CD4-positive, alpha-beta T cell (primary cell): Measurements from ENCODE around the gene CMIP. TPM values are rescaled to one million over a fixed set of nuclear protein-coding genes. Genes with fewer than 3 reads are reported as not detected.

Experiments used
- ATAC-seq: fragments of 200-7000 bp; cut with Tn5 transposase; one replicate; pipeline ENCODE4 v1.10.0; 2022; ENCODE audit warnings: mild to moderate bottlenecking; ENCODE audit not compliant: poor library complexity
- CTCF ChIA-PET: fragments of 350-600 bp; sonication (Branson Sonifier 250); formaldehyde crosslinking; loops from one replicate; lab custom pipeline; 2021; ENCODE audit warnings: antibody characterized with exemption, inconsistent platforms; lab: Charles Lee
- POLR2A ChIA-PET: fragments of 350-600 bp; sonication (Branson Sonifier 250); formaldehyde crosslinking; loops from one replicate; lab custom pipeline; 2021; ENCODE audit warnings: antibody characterized with exemption, inconsistent platforms; lab: Charles Lee
- DNase-seq, 14 experiments: peaks; one replicate each; pipeline ENCODE4 v3.0.0-alpha.2; 2013 to 2020; ENCODE audit warnings: mixed read lengths in 2 of 14
- H3K27ac ChIP-seq, 2 donors: one replicate each; pipeline versions ENCODE4 v1.5.1 to v1.7.0; 2013; ENCODE audit warnings: low read length in 2 of 2, low read depth in 1 of 2, mild to moderate bottlenecking in 1 of 2
- H3K27me3 ChIP-seq, 2 experiments: 1 replicate in 1 of 2; 2 replicates in 1 of 2; pipeline versions ENCODE4 v1.6.1 to v1.7.0; 2013; ENCODE audit warnings: low read length in 2 of 2, control low read depth in 1 of 2, mild to moderate bottlenecking in 1 of 2, moderate library complexity in 1 of 2; ENCODE audit not compliant: insufficient read depth in 2 of 2, control insufficient read depth in 1 of 2
- H3K36me3 ChIP-seq: one replicate; pipeline ENCODE4 v1.6.1; 2013; ENCODE audit warnings: low read length, control low read depth; ENCODE audit not compliant: insufficient read depth
- H3K4me1 ChIP-seq: one replicate; pipeline ENCODE4 v1.6.1; 2013; ENCODE audit warnings: low read length, control low read depth; ENCODE audit not compliant: insufficient read depth
- H3K4me3 ChIP-seq: one replicate; pipeline ENCODE4 v1.5.1; 2013; ENCODE audit warnings: mild to moderate bottlenecking, low read length, moderate library complexity
- H3K9me3 ChIP-seq, 2 experiments: 1 replicate in 1 of 2; 2 replicates in 1 of 2; pipeline versions ENCODE4 v1.6.1 to v1.7.0; 2013; ENCODE audit warnings: low read length in 2 of 2, mild to moderate bottlenecking in 2 of 2, control low read depth in 1 of 2, moderate library complexity in 1 of 2; ENCODE audit not compliant: control insufficient read depth in 1 of 2, insufficient read depth in 1 of 2
- H3K27ac Mint-ChIP-seq: one replicate; pipeline ENCODE4 v1.8.0; 2020; ENCODE audit warnings: mixed read lengths
- H3K27me3 Mint-ChIP-seq: one replicate; pipeline ENCODE4 v1.8.0; 2021; ENCODE audit warnings: mixed read lengths
- H3K36me3 Mint-ChIP-seq: one replicate; pipeline ENCODE4 v1.8.0; 2021; ENCODE audit warnings: low read depth, mixed read lengths
- H3K4me1 Mint-ChIP-seq: one replicate; pipeline ENCODE4 v1.8.0; 2021; ENCODE audit warnings: low read depth, mixed read lengths
- H3K4me3 Mint-ChIP-seq: one replicate; pipeline ENCODE4 v1.8.0; 2020; ENCODE audit warnings: mild to moderate bottlenecking, mixed read lengths
- H3K9me3 Mint-ChIP-seq: one replicate; pipeline ENCODE4 v1.8.0; 2020; ENCODE audit warnings: mixed read lengths
- intact Hi-C, 2 experiments: fragments of 100-400 bp; cut with DNase I in 1 of 2; cut with micrococcal nuclease in 1 of 2; formaldehyde crosslinking; loops; one replicate each; pipeline versions ENCODE4 v1.15.1 to v1.9.0; 2023 to 2025; cut with DNase I, micrococcal nuclease
- total RNA-seq, 174 experiments: library from RNA in 2 of 174; stranded (reverse) in 2 of 174; gene quantifications; one replicate each; pipeline ENCODE4 v1.2.3 and lab custom pipeline; 2021 to 2026
- TF ChIP-seq, protein P1 (sequence below): fragments of 200-600 bp; IDR thresholded peaks from one replicate; pipeline ENCODE4 v1.8.0; 2022; ENCODE audit warnings: antibody characterized with exemption, mild to moderate bottlenecking

The CMIP gene
- total RNA-seq, 2 experiments from 2014 or later, result 33.5 to 35.3 TPM

DNA sequence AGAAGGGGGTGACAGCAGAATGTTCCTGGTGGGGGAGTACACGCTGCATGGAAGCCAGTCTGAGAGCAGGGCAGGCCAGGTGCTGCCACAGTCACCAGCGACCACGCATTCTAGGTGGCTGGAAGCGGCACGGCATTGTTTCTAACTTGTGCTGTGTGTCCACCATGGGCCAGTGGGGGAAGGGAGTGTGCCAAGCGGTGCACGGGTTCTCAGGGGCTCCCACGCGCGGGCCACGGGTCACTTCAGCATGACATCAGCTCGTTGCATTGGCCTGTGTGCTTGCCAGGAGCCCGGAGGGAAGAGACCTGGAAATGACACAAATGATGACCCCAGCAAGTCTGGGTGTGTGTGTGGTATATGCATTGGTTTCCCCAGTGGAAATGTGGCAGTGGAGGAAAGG, 169.6 kb downstream of the CMIP start:
- Histone ChIP-seq H3K36me3 (peaks cover 18% of the 10 kb centered on the region), H3K4me3 (no peak overlapping the region), H3K9me3 (no peaks in the 10 kb centered on the region), H3K4me1 (peaks cover 28% of the 10 kb centered on the region), H3K27ac (no peak overlapping the region), H3K27me3 (no peaks in the 10 kb centered on the region)
- Mint-ChIP-seq H3K4me3 (no peak overlapping the region), H3K36me3 (peaks cover 22% of the 10 kb centered on the region), H3K27me3 (no peaks in the 10 kb centered on the region), H3K9me3 (no peaks in the 10 kb centered on the region), H3K4me1 (no peaks in the 10 kb centered on the region), H3K27ac (no peak overlapping the region)
- DNase-seq (no peak), ATAC-seq (no peak)
- POLR2A ChIA-PET, result no interaction called here
- CTCF ChIA-PET, result no interaction called here
- TF ChIP-seq, protein P1, sequence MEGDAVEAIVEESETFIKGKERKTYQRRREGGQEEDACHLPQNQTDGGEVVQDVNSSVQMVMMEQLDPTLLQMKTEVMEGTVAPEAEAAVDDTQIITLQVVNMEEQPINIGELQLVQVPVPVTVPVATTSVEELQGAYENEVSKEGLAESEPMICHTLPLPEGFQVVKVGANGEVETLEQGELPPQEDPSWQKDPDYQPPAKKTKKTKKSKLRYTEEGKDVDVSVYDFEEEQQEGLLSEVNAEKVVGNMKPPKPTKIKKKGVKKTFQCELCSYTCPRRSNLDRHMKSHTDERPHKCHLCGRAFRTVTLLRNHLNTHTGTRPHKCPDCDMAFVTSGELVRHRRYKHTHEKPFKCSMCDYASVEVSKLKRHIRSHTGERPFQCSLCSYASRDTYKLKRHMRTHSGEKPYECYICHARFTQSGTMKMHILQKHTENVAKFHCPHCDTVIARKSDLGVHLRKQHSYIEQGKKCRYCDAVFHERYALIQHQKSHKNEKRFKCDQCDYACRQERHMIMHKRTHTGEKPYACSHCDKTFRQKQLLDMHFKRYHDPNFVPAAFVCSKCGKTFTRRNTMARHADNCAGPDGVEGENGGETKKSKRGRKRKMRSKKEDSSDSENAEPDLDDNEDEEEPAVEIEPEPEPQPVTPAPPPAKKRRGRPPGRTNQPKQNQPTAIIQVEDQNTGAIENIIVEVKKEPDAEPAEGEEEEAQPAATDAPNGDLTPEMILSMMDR, result no peak
- intact Hi-C loops, result loop anchor here in 1 of 2 experiments (10.0 kb wide), 1 partner anchor 209 kb away; no protein-coding TSS in a partner anchor

DNA sequence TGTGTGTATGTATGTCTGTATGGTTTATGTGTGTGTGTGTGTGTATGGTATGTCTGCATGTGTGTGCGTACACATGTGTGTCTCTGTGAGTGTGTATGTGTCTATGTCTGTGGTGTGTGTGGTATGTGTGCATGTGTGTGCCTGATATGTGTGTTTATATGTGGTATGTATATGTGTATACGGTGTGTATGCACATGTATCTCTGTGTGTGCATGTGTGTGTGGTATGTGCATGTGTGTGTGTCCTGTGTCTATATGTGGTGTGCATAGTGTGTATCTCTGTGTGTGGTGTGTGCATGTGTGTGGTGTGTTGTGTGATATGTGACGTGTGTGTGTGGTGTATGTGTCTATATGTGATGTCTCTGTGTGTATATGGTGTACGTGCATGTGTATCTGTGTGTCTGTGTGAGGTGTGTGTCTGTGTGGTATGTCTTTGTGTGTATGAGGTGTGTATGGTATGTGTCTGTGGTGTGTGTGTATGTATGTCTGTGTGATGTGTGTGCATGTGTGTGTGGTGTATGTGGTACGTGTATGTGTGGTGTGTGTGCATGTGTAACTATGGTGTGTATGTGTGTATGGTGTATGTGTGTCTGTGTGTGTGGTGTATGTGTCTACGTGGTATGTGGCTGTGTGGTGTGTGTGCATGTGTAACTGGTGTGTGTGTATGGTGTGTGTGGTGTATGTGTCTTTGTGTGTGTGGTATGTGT, 170.2 kb downstream of the CMIP start:
- intact Hi-C loops, result loop anchor here in 1 of 2 experiments (10.0 kb wide), 1 partner anchor 210 kb away; no protein-coding TSS in a partner anchor
- Mint-ChIP-seq H3K36me3 (peaks cover 16% of the 10 kb centered on the region), H3K9me3 (no peaks in the 10 kb centered on the region), H3K27me3 (no peaks in the 10 kb centered on the region), H3K27ac (no peak overlapping the region), H3K4me3 (no peak overlapping the region), H3K4me1 (no peaks in the 10 kb centered on the region)
- TF ChIP-seq, protein P1, result no peak
- Histone ChIP-seq H3K27ac (no peak overlapping the region), H3K9me3 (no peaks in the 10 kb centered on the region), H3K36me3 (peaks cover 13% of the 10 kb centered on the region), H3K27me3 (no peaks in the 10 kb centered on the region), H3K4me3 (no peak overlapping the region), H3K4me1 (peaks cover 28% of the 10 kb centered on the region)
- POLR2A ChIA-PET, result interaction anchor here (1.6 kb wide), 1 partner anchor 144 kb away, joined by 5 read pairs; no protein-coding TSS in a partner anchor
- ATAC-seq (no peak), DNase-seq (no peak)
- CTCF ChIA-PET, result no interaction called here

DNA sequence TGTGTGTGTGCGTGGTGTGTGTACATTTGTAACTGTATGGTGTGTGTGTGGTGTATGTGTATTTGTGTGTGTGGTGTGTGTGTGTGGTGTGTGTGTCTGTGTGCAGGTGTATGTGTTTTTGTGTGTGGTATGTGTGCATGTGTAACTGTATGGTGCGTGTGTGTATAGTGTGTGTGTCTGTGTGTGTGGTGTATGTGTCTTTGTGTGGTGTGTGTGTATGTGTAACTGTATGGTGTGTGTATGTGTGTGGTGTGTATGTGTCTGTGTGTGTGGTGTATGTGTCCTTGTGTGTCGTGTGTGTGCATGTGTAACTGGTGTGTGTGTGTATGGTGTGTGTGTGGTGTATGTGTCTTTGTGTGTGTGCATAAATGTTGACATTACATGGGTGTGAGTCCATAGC, 170.8 kb downstream of the CMIP start:
- Mint-ChIP-seq H3K9me3 (no peaks in the 10 kb centered on the region), H3K4me3 (no peak overlapping the region), H3K27me3 (no peaks in the 10 kb centered on the region), H3K27ac (no peak overlapping the region), H3K36me3 (peaks cover 15% of the 10 kb centered on the region), H3K4me1 (no peaks in the 10 kb centered on the region)
- ChIA-PET CTCF (interaction anchor here (1.7 kb wide), 1 partner anchor 115 kb away, joined by 4 read pairs; no protein-coding TSS in a partner anchor), POLR2A (interaction anchor here (1.6 to 2.0 kb wide), 2 partner anchors 145 to 170 kb away, joined by 5 to 13 read pairs; partner anchors contain the start of gene CMIP)
- no peak for DNase-seq
- no peak for ATAC-seq
- H3K9me3 ChIP-seq, result no peaks in the 10 kb centered on the region
- H3K4me3 ChIP-seq, result no peak overlapping the region
- peaks cover 28% of the 10 kb centered on the region for H3K4me1 ChIP-seq
- intact Hi-C loops, result loop anchor here in 1 of 2 experiments (10.0 kb wide), 1 partner anchor 211 kb away; no protein-coding TSS in a partner anchor
- H3K27ac ChIP-seq, result no peak overlapping the region
- TF ChIP-seq, protein P1, result no peak
- peaks cover 8% of the 10 kb centered on the region for H3K36me3 ChIP-seq
- H3K27me3 ChIP-seq, result no peaks in the 10 kb centered on the region
